Calu3 (cell line): ENCODE measurements around the gene VPS25. TPM values are rescaled to one million over a fixed set of nuclear protein-coding genes. Genes with fewer than 3 reads are reported as not detected.

Experiments
- BruUV-seq: library from RNA; stranded (reverse); fragments of 400-500 nt; replicated peaks from 2 replicates; lab custom pipeline; 2021; lab: Mats Ljungman, UMichigan
- CTCF ChIA-PET: fragments of 300-600 bp; sonication (Branson Sonifier 250); formaldehyde crosslinking; loops from one replicate; lab custom pipeline; 2022; ENCODE audit warnings: antibody characterized with exemption; lab: Charles Lee
- DNase-seq: peaks from one replicate; pipeline ENCODE4 v3.0.0; 2022
- H3K27ac Mint-ChIP-seq: one replicate; pipeline ENCODE4 v1.8.0; 2022; ENCODE audit warnings: mixed read lengths; ENCODE audit not compliant: unreplicated experiment
- H3K27me3 Mint-ChIP-seq: one replicate; pipeline ENCODE4 v1.8.0; 2022; ENCODE audit warnings: mixed read lengths; ENCODE audit not compliant: unreplicated experiment
- H3K36me3 Mint-ChIP-seq: one replicate; pipeline ENCODE4 v1.8.0; 2022; ENCODE audit warnings: mild to moderate bottlenecking, moderate library complexity, mixed read lengths; ENCODE audit not compliant: insufficient read depth, unreplicated experiment
- H3K4me1 Mint-ChIP-seq: one replicate; pipeline ENCODE4 v1.8.0; 2022; ENCODE audit warnings: mild to moderate bottlenecking, low read depth, mixed read lengths; ENCODE audit not compliant: unreplicated experiment
- H3K4me3 Mint-ChIP-seq: one replicate; pipeline ENCODE4 v1.8.0; 2022; ENCODE audit warnings: mild to moderate bottlenecking, low read depth, moderate library complexity, mixed read lengths; ENCODE audit not compliant: unreplicated experiment
- H3K9me3 Mint-ChIP-seq: one replicate; pipeline ENCODE4 v1.8.0; 2022; ENCODE audit warnings: low read depth, mixed read lengths; ENCODE audit not compliant: unreplicated experiment
- CTCF ChIP-seq: fragments of 200-600 bp; IDR thresholded peaks from one replicate; pipeline ENCODE4 v1.8.0; 2022; ENCODE audit warnings: antibody characterized with exemption; ENCODE audit not compliant: unreplicated experiment
- intact Hi-C: fragments of 100-400 bp; cut with micrococcal nuclease; formaldehyde crosslinking; loops from one replicate; pipeline ENCODE4 v1.10.0; 2022; ENCODE audit not compliant: unreplicated experiment
- microRNA-seq: library from miRNA; unstranded; fragments of <30 nt; microRNA quantifications from one replicate; pipeline ENCODE4 v1.2.0, GENCODE V29; 2022
- total RNA-seq: library from RNA; stranded (reverse); gene quantifications from 2 replicates; pipeline ENCODE4 v1.2.3, GENCODE V29; 2022

Gene VPS25
- total RNA-seq, 1 experiment from 2014 or later, result 93.9 TPM

GRCh38 chr17:42818379-42818778 lies 45.1 kb downstream of the VPS25 start:
- no TSS peak for BruUV-seq
- H3K27ac Mint-ChIP-seq, result no peak overlapping the region
- no peaks in the 10 kb centered on the region for H3K27me3 Mint-ChIP-seq
- H3K4me1 Mint-ChIP-seq, result peaks cover 6% of the 10 kb centered on the region
- H3K4me3 Mint-ChIP-seq, result no peak overlapping the region
- peaks cover 73% of the 10 kb centered on the region for H3K36me3 Mint-ChIP-seq
- TF ChIP-seq CTCF, result no peak
- no peaks in the 10 kb centered on the region for H3K9me3 Mint-ChIP-seq
- intact Hi-C loops, result no loop called here
- CTCF ChIA-PET, result interaction anchor here (0.6 kb wide), 1 partner anchor 240 kb away, joined by 4 read pairs; no protein-coding TSS in a partner anchor
- no peak for DNase-seq

DNA sequence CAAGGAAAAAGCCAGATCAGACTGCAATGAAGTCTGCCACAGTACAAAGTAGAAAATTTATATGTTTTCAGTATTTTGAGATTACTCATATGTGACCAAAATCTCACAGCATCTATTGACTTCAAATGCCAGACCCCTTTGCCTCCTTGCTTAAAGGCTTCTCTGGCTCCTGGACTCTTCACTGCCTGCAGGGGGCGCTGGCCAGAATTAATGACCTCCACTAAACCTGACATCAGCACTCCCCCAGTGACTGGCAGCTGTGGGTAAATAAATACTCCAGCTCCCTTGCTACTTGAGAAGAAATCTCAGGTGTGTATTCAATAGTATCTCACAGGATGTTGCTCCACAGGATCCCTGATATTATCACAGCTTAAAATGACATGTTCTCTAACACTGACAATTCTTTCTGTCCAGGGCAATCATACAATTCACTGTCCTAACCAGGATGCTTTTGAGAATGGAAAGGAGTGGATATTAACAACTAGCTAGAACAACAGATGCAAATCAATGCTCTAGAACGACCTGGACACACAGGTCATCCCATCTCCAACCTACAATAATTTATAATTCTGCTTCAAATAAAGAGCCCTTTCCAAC lies 46.8 kb downstream of the VPS25 start:
- Mint-ChIP-seq H3K27me3 (no peaks in the 10 kb centered on the region), H3K4me1 (peaks cover 6% of the 10 kb centered on the region), H3K9me3 (no peaks in the 10 kb centered on the region), H3K36me3 (peaks cover 73% of the 10 kb centered on the region), H3K27ac (no peak overlapping the region), H3K4me3 (no peak overlapping the region)
- intact Hi-C loops, result no loop called here
- no TSS peak for BruUV-seq
- DNase-seq, result peak; percentile 83
- peak; percentile 84 for TF ChIP-seq CTCF
- CTCF ChIA-PET, result interaction anchor here (1.0 kb wide), 3 partner anchors 22 to 178 kb away, joined by 3 to 6 read pairs (median 5); partner anchors contain the start of genes CNTD1, COA3 and RPL27

DNA sequence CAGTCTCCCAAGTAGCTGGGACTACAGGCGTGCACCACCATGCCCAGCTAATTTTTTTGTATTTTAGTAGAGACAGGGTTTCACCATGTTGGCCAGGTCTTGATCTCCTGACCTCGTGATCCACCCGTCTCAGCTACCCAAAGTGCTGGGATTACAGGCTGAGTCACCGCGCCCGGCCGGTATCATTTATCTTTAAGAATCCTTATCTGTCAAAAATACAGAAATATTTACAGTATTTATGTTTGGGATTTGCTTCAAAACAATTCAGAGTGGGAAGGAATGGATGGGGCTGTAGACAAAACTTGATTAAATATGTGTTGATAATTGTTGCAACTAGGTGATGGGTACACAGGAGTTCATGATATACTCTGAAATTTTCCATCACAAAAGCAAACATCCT lies 47.9 kb downstream of the VPS25 start:
- intact Hi-C loops, result no loop called here
- peak overlapping the region; percentile 11 for H3K4me3 Mint-ChIP-seq
- TF ChIP-seq CTCF, result no peak
- CTCF ChIA-PET, result interaction anchor here (0.6 kb wide), 1 partner anchor 227 kb away, joined by 5 read pairs; no protein-coding TSS in a partner anchor
- peaks cover 73% of the 10 kb centered on the region for H3K36me3 Mint-ChIP-seq
- peaks cover 6% of the 10 kb centered on the region for H3K4me1 Mint-ChIP-seq
- no peaks in the 10 kb centered on the region for H3K27me3 Mint-ChIP-seq
- no TSS peak for BruUV-seq
- no peaks in the 10 kb centered on the region for H3K9me3 Mint-ChIP-seq
- no peak overlapping the region for H3K27ac Mint-ChIP-seq
- no peak for DNase-seq

- no peak for DNase-seq
- H3K4me3 Mint-ChIP-seq, result no peak overlapping the region
- peaks cover 25% of the 10 kb centered on the region for H3K36me3 Mint-ChIP-seq
- CTCF ChIA-PET, result no interaction called here
- peaks cover 16% of the 10 kb centered on the region for H3K27me3 Mint-ChIP-seq
- intact Hi-C loops, result no loop called here
- H3K4me1 Mint-ChIP-seq, result peaks cover 8% of the 10 kb centered on the region
- BruUV-seq, result no TSS peak
- H3K9me3 Mint-ChIP-seq, result no peaks in the 10 kb centered on the region
- no peak overlapping the region for H3K27ac Mint-ChIP-seq
- TF ChIP-seq CTCF, result no peak
Observed at GRCh38 chr17:42827472-42827871, 54.2 kb downstream of the VPS25 start.

Small RNAs within 50 kb of the gene (microRNA-seq; reads per million reads assigned to microRNA genes)
- 7.0 reads per million, percentile 25 among the genes with 10 or more reads in this experiment for gene MIR6781

Other genes starting within 250 kb of the VPS25 start
- 53.8 and 59.1 TPM in 2 replicates for gene NAGLU, start 237.2 kb upstream of the VPS25 start, total RNA-seq
- gene HSD17B1, start 220.5 kb upstream of the VPS25 start, total RNA-seq, result 0.88 and 1.0 TPM in 2 replicates
- gene COASY, start 211.3 kb upstream of the VPS25 start, total RNA-seq, result 159 and 163 TPM in 2 replicates
- 65.0 and 69.8 TPM in 2 replicates for gene MLX, start 206.3 kb upstream of the VPS25 start, total RNA-seq
- 31.8 and 32.4 TPM in 2 replicates for gene PSMC3IP, start 195.7 kb upstream of the VPS25 start, total RNA-seq
- 71.2 and 80.6 TPM in 2 replicates for gene RETREG3, start 164.1 kb upstream of the VPS25 start, total RNA-seq
- gene TUBG1, start 163.8 kb upstream of the VPS25 start, total RNA-seq, result 130 and 133 TPM in 2 replicates
- gene TUBG2, start 114.2 kb upstream of the VPS25 start, total RNA-seq, result 23.6 and 26.1 TPM in 2 replicates
- 35.2 and 45.0 TPM in 2 replicates for gene PLEKHH3, start 96.5 kb upstream of the VPS25 start, total RNA-seq
- 0.33 and 0.42 TPM in 2 replicates for gene CCR10, start 91.6 kb upstream of the VPS25 start, total RNA-seq
- 1.2 and 1.3 TPM in 2 replicates for gene CNTNAP1, start 90.9 kb upstream of the VPS25 start, total RNA-seq
- 43.3 and 45.5 TPM in 2 replicates for gene EZH1, start 28.4 kb upstream of the VPS25 start, total RNA-seq
- not detected in 2 replicates for gene RAMP2, start 12.2 kb upstream of the VPS25 start, total RNA-seq
- gene WNK4, start 7.2 kb downstream of the VPS25 start, total RNA-seq, result 0.33 and 0.73 TPM in 2 replicates
- 98.8 and 99.9 TPM in 2 replicates for gene COA3, start 25.3 kb downstream of the VPS25 start, total RNA-seq
- 0.54 TPM in 1 of 2 replicates, not detected in the other for gene CNTD1, start 25.4 kb downstream of the VPS25 start, total RNA-seq
- 141 and 144 TPM in 2 replicates for gene BECN1, start 50.8 kb downstream of the VPS25 start, total RNA-seq
- gene PSME3, start 59.9 kb downstream of the VPS25 start, total RNA-seq, result 238 and 265 TPM in 2 replicates
- gene AOC2, start 71.1 kb downstream of the VPS25 start, total RNA-seq, result 10.5 and 14.4 TPM in 2 replicates
- 3.5 and 7.4 TPM in 2 replicates for gene AOC3, start 77.8 kb downstream of the VPS25 start, total RNA-seq
- not detected in 2 replicates for gene G6PC1, start 127.3 kb downstream of the VPS25 start, total RNA-seq
- 93.7 and 96.6 TPM in 2 replicates for gene AARSD1, start 191.0 kb downstream of the VPS25 start, total RNA-seq
- gene PTGES3L, start 206.6 kb downstream of the VPS25 start, total RNA-seq, result 2.0 and 2.1 TPM in 2 replicates
- 32.8 and 35.4 TPM in 2 replicates for gene RUNDC1, start 207.1 kb downstream of the VPS25 start, total RNA-seq
- 1,193 and 1,292 TPM in 2 replicates for gene RPL27, start 225.0 kb downstream of the VPS25 start, total RNA-seq
- 98.6 and 195 TPM in 2 replicates for gene IFI35, start 233.3 kb downstream of the VPS25 start, total RNA-seq
- gene VAT1, start 248.9 kb downstream of the VPS25 start, total RNA-seq, result 149 and 156 TPM in 2 replicates